Left ventricle myocardium inferior (tissue), 1 donor: ENCODE results near the gene CRKL. TPM values are rescaled to one million over a fixed set of nuclear protein-coding genes. Genes with fewer than 3 reads are reported as not detected.

ENCODE experiments used
- DNase-seq: peaks from one replicate; pipeline ENCODE4 v3.0.0-alpha.2; 2020
- H3K27ac ChIP-seq: fragments of 200-600 bp; replicated peaks from 2 replicates; pipeline ENCODE4 v1.8.0; 2021
- H3K27me3 ChIP-seq: fragments of 200-600 bp; 2 replicates; pipeline ENCODE4 v1.8.0; 2021; ENCODE audit warnings: low read depth
- H3K36me3 ChIP-seq: fragments of 200-600 bp; 2 replicates; pipeline ENCODE4 v1.8.0; 2021
- H3K4me1 ChIP-seq: fragments of 200-600 bp; 2 replicates; pipeline ENCODE4 v1.8.0; 2021
- H3K4me3 ChIP-seq: fragments of 200-600 bp; 2 replicates; pipeline ENCODE4 v1.8.0; 2021; ENCODE audit warnings: mild to moderate bottlenecking, moderate library complexity
- H3K9me3 ChIP-seq: fragments of 200-600 bp; replicated peaks from 2 replicates; pipeline ENCODE4 v1.8.0; 2021
- CTCF ChIP-seq: fragments of 200-600 bp; IDR thresholded peaks from 2 replicates; pipeline ENCODE4 v1.8.0; 2021; ENCODE audit warnings: antibody characterized with exemption, mild to moderate bottlenecking, borderline replicate concordance
- intact Hi-C: fragments of 100-400 bp; cut with micrococcal nuclease; formaldehyde crosslinking; loops from one replicate; pipeline ENCODE4 v1.11.0; 2022
- total RNA-seq: library from RNA; stranded (reverse); fragmentation: NEBNext Ultra II Directional; extraction: Animal tissue kit (Norgen Biotek cat#: 25700); gene quantifications from one replicate; pipeline ENCODE4 v1.2.1, GENCODE V29; 2021
- donor health status: DM: no; HTN: yes; CAD: no; lungs with severe emphysema.

Gene CRKL
- total RNA-seq, 1 donor from 2014 or later = 52.6 TPM

GRCh38 chr22:20877715-20878114 is 39.5 kb upstream of the CRKL start:
- DNase-seq = no peak
- H3K4me3 ChIP-seq = no peak overlapping the region
- no peaks in the 10 kb centered on the region for H3K9me3 ChIP-seq
- H3K36me3 ChIP-seq = peaks cover 67% of the 10 kb centered on the region
- no peaks in the 10 kb centered on the region for H3K27me3 ChIP-seq
- TF ChIP-seq CTCF = no peak
- H3K27ac ChIP-seq = no peak overlapping the region
- H3K4me1 ChIP-seq = no peaks in the 10 kb centered on the region
- intact Hi-C loops = no loop called here

GRCh38 chr22:20881231-20881630 is 36.0 kb upstream of the CRKL start:
- Histone ChIP-seq H3K27ac (no peak overlapping the region), H3K27me3 (no peaks in the 10 kb centered on the region), H3K9me3 (no peaks in the 10 kb centered on the region), H3K4me3 (no peak overlapping the region), H3K4me1 (peaks cover 22% of the 10 kb centered on the region), H3K36me3 (peaks cover 68% of the 10 kb centered on the region)
- intact Hi-C loops = no loop called here
- DNase-seq = no peak
- no peak for TF ChIP-seq CTCF

GRCh38 chr22:20881869-20882815 is 35.1 kb upstream of the CRKL start:
- Histone ChIP-seq H3K4me1 (peaks cover 23% of the 10 kb centered on the region), H3K27ac (no peak overlapping the region), H3K9me3 (no peaks in the 10 kb centered on the region), H3K4me3 (no peak overlapping the region), H3K27me3 (no peaks in the 10 kb centered on the region), H3K36me3 (peaks cover 67% of the 10 kb centered on the region)
- TF ChIP-seq CTCF = no peak
- intact Hi-C loops = no loop called here
- no peak for DNase-seq

- Histone ChIP-seq H3K27ac (no peak overlapping the region), H3K27me3 (no peaks in the 10 kb centered on the region), H3K9me3 (no peaks in the 10 kb centered on the region), H3K36me3 (peaks cover 67% of the 10 kb centered on the region), H3K4me3 (no peak overlapping the region), H3K4me1 (peaks cover 23% of the 10 kb centered on the region)
- TF ChIP-seq CTCF = no peak
- intact Hi-C loops = no loop called here
- no peak for DNase-seq
Measured at GRCh38 chr22:20882855-20883254, 34.4 kb upstream of the CRKL start.

GRCh38 chr22:20884454-20884853 is 32.8 kb upstream of the CRKL start:
- no peak for DNase-seq
- H3K27me3 ChIP-seq = no peaks in the 10 kb centered on the region
- no peak overlapping the region for H3K4me3 ChIP-seq
- H3K4me1 ChIP-seq = peaks cover 27% of the 10 kb centered on the region
- no peaks in the 10 kb centered on the region for H3K9me3 ChIP-seq
- no peak overlapping the region for H3K27ac ChIP-seq
- peaks cover 78% of the 10 kb centered on the region for H3K36me3 ChIP-seq
- no peak for TF ChIP-seq CTCF
- intact Hi-C loops = no loop called here
